Adipocyte (in vitro differentiated cells): ENCODE measurements around the gene MARCHF5.
"Not testable (repeated sequence)": the region's sequence is repeated elsewhere in the genome, so short reads cannot be mapped to it uniquely, and the experiment has no call there.

ENCODE experiments used
- DNase-seq: peaks from one replicate; pipeline ENCODE4 v3.0.0-alpha.2; 2015; ENCODE audit warnings: low read depth
- H3K27me3 ChIP-seq: replicated peaks from 2 replicates; pipeline ENCODE4 v1.7.0; 2013; ENCODE audit warnings: mild to moderate bottlenecking, low read length, moderate library complexity; ENCODE audit not compliant: control insufficient read depth, insufficient read depth
- H3K36me3 ChIP-seq: 2 replicates; pipeline ENCODE4 v1.7.0; 2013; ENCODE audit warnings: low read length, mild to moderate bottlenecking, moderate library complexity; ENCODE audit not compliant: control insufficient read depth, insufficient read depth, severe bottlenecking
- H3K4me1 ChIP-seq: 2 replicates; pipeline ENCODE4 v1.7.0; 2013; ENCODE audit warnings: mild to moderate bottlenecking, low read length, moderate library complexity; ENCODE audit not compliant: control insufficient read depth, insufficient read depth
- H3K4me3 ChIP-seq: 2 replicates; pipeline ENCODE4 v1.7.0; 2013; ENCODE audit warnings: mild to moderate bottlenecking, low read length, moderate library complexity
- H3K9ac ChIP-seq: 2 replicates; pipeline ENCODE4 v1.7.0; 2013; ENCODE audit warnings: mild to moderate bottlenecking, low read length, moderate library complexity
- H3K9me3 ChIP-seq: 2 replicates; pipeline ENCODE4 v1.7.0; 2013; ENCODE audit warnings: mild to moderate bottlenecking, low read length, moderate library complexity; ENCODE audit not compliant: control insufficient read depth

Gene MARCHF5

DNA sequence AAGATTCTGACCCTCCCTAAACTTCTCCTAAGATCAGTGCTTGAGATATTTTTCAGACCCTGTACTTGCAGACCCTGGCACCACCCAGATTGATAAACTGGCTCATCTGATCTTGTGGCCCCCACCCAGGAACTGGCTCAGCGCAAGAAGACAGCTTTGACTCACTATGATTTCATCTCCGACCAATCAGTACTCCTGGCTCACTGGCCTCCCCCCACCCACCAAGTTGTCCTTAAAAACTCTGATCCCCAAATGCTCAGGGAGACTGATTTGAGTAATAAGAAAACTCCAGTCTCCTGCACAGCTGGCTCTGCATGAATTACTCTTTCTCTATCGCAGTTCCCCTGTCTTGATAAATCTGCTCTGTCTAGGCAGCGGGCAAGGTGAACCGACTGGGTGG, 111.3 kb downstream of the MARCHF5 start:
- not testable (repeated sequence) for H3K36me3 ChIP-seq, DNase-seq

More for the DNA sequence above, 111.3 kb downstream of the MARCHF5 start:
- H3K27me3 ChIP-seq, H3K9me3 ChIP-seq, H3K9ac ChIP-seq, H3K4me3 ChIP-seq, H3K4me1 ChIP-seq: not testable (repeated sequence)
